Lung microvascular endothelial cell (primary cell): ENCODE measurements around the gene RASSF5. TPM values are rescaled to one million over a fixed set of nuclear protein-coding genes. Genes with fewer than 3 reads are reported as not detected.

Experiments
- DNase-seq, 2 donors: peaks; one replicate each; pipeline versions ENCODE4 v3.0.0 to v3.0.0-alpha.2; 2010; ENCODE audit warnings: low read depth in 2 of 2
- total RNA-seq: library from RNA; depleted of rRNA; stranded (reverse); fragments of >200 nt; gene quantifications from 2 replicates; pipeline ENCODE4 v1.2.1, GENCODE V29; 2014

RASSF5 gene
- total RNA-seq, 1 donor from 2014 or later = under 0.01 TPM

DNA sequence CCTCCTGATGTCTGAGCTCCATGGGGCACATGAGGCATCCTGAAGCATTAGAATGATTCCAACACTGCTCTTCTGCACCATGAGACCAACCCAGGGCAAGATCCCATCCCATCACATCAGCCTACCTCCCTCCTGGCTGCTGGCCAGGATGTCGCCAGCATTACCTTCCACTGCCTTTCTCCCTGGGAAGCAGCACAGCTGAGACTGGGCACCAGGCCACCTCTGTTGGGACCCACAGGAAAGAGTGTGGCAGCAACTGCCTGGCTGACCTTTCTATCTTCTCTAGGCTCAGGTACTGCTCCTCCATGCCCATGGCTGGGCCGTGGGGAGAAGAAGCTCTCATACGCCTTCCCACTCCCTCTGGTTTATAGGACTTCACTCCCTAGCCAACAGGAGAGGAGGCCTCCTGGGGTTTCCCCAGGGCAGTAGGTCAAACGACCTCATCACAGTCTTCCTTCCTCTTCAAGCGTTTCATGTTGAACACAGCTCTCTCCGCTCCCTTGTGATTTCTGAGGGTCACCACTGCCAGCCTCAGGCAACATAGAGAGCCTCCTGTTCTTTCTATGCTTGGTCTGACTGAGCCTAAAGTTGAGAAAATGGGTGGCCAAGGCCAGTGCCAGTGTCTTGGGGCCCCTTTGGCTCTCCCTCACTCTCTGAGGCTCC is 11.1 kb upstream of the RASSF5 start:
- DNase-seq = peak; percentile 24 to 28

DNA sequence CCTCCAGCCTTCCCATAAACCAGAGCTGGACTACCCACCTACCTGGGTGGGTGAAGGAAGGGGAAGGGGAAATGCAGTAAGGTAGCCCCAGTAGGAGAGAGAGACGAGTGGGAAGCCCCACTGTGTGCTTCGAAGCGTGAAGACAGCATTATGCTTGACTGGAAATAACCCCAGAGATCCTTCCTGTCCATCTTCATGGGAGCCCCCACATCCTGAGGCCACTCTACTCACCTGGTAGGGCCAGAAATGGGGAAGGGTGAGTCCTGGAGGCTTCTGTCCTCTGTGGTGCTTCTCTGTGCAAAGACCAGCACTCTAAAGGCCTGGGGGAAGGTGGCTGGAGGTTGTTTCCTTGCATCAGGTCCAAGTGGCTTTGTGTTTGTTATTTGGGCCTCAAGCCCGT is 10.0 kb upstream of the RASSF5 start:
- DNase-seq = no peak

DNA sequence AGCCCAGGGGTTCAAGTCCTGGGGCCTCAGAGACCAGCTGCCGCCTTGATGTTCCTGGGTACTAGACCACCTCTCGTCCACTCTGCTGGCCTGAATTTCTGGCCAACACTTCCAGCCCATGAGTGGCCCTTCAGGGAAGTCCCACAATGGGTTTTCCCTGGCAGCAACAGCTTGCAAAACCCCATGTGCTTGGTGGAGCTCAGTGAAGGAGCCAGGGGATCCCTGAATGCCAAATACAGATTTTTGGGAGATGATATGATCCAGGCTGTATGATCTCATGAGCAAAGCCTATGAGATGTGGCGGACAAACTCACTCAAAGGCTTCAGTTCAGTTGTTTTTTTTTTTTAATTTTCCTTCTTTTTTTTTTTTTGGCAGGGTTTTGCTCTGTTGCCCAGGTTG is 9.6 kb upstream of the RASSF5 start:
- DNase-seq = no peak

DNA sequence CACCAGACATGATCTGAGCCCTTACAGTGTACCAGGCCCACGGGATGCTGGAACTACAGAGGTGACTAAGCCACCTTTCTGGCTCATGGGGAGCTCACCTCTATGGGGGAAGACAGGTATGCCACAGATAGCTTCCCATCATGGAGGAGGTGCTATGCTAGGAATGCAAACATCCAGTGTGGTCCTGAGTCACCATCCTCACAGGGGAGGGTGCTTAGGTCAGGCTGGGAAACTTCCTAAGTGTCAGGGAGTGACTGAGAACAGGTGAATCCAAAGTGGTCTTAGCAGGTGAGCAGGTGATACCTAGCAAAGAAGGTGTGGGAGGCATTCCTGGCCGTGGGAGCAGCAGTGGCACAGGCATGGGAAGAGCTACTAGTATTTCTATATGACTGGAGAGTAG is 8.6 kb upstream of the RASSF5 start:
- no peak for DNase-seq

DNA sequence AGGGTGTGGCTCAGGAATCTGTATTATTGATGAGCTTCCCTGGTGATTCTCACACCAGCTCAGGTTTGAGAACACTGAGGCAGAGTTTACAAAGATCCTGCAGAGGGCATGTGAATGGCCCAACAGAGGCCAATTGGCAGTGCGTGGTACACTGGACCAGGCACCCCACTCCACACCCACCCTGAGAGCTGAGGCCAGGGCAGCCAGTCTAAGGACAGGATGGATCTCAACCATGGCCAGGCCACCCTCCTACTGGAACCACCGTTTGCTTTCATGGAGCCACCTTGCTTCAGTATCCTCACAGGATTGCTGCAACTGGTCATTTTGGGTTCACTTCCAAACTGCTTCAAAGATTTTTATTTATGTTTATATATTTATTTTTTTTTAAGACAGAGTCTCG is 7.3 kb upstream of the RASSF5 start:
- DNase-seq = no peak

DNA sequence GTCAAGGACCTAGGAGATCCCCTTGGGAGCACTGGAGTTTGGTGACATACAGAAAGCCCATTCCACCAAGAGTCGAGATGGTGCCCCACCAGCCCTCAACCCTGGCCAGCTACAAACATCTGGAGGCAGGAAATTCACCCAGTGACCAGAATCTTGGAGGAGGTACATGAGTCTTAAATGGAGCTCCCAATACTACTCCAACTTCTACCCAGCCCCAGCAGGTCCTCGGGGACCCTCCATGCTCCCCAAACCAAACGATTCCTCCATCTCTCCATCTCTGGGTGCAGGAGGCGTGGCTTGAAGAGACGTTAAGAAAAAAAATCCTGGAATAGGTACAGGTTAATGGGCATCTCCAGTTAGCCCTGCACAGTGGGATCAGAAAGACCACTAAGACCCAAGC is 5.5 kb upstream of the RASSF5 start:
- no peak for DNase-seq

DNA sequence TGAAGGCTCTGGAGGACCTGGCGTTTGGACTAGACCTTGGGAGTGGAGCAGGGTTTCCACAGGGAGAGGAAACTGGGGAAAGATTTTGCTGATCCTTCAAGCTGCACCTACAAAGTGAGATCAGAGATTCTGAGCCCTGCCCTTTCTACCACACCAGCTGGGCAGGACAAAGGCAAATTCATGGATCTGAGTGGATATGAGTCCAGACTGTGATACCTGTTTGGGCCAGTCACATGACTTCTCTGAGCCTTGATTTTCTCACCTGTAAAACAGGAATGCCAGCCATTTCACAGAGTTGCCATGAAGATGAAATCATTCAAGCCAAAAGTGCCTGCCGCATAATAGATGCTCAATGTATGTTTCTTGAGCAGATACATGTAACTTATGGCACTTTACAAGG is 4.9 kb upstream of the RASSF5 start:
- DNase-seq = no peak

DNA sequence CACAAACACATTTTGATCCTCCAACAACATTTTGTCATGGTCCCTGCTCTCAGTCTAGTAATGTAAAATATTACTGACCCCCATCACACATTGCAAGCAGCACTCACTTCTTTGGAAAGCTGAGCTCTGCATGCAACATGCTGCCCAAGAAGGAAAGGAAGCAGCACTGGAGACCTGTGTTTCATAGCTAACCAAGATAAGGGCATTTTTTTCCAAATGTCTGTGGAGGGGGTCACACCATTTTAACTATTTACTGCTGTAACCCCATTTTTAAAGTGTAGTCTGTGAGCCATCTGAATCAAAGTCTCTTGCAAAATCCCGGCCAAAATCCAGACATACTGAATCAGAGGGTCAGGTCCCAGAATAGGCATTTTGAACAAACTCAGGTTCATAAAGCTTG is 4.5 kb upstream of the RASSF5 start:
- no peak for DNase-seq

DNA sequence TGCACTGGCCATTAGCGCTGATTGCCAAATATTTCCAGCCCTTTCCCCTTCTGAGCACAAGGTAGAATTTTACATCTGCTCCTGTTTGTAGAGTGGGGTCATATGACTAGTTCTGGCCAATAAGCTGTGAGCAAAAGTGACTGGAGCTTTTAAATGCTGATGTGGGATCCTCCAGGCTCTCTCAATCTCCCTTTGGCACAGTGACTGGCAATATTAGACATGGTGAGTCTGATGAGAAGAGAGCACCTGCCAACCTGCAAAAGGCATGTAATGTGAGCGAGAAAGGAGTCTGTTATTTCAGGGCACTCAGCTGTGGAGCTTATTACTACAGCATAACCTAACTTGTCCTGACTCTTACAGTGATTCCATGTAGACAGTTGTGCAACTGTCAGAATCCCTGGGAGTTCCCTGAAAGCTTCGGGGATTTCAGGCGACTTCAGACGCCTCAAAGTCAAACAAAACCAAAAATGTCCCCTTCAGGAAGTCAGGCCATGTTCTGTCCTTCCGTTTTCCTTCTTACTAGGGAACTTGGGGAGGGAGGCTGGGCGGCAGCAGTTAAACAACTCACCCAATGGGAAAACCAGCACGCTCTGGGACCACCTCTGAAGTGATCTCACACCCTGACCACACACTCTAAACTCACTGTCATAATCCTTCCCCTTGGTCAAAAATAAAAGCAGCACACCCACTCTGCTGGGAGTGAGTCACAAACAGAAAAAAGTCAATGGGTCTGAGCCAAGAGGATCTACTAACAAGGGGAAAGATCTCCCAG is 3.6 kb upstream of the RASSF5 start:
- peak; percentile 58 to 88 for DNase-seq

DNA sequence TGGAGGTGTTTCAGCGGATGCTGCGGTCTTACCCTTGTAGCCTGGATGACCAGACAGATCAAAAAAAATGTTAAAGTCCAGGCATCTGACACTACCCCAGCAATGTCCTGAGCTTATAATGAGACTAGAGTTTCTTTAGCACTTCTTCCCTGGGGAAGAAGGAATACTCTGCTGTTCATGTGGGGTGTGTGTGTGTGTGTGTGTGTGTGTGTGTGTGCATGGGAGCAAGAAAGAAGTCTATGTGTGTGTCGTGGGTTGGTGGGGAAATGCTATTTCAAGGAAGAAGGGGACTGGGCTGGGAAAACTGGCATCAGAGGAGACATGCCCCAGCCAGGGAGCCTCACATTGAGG is 3.0 kb upstream of the RASSF5 start:
- DNase-seq = no peak

DNA sequence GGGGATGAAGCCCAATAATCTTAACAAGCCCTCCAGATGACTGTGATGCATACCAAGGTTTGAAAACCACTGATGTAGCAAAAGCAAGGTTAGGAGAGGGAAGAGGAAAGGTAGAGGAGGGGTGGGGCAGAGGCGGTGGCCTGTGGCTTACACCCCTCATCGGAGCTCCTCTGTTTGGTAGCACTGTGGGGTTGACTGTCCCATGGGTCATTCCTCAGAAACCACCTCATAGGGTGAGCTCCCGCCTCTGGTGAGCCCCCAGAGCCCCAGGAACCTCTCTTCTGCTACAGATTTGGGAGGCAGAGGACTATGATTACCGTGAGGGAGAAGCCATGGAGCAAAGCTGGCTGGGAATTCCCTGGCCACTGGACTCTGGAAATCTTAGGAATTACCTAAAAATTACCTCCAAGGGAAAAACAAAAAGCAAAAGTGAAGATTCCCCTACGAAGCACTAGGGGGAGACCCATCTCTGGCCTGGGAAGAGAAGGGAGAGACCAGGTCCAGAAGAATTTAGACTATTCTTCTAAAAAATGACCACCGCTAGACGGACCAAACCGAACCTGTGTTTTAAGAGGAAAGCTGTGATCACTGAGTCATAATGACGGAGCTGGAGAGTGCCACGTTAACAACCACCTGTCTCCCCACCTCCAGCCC is 1.5 kb upstream of the RASSF5 start:
- DNase-seq = peak; percentile 26 to 30

DNA sequence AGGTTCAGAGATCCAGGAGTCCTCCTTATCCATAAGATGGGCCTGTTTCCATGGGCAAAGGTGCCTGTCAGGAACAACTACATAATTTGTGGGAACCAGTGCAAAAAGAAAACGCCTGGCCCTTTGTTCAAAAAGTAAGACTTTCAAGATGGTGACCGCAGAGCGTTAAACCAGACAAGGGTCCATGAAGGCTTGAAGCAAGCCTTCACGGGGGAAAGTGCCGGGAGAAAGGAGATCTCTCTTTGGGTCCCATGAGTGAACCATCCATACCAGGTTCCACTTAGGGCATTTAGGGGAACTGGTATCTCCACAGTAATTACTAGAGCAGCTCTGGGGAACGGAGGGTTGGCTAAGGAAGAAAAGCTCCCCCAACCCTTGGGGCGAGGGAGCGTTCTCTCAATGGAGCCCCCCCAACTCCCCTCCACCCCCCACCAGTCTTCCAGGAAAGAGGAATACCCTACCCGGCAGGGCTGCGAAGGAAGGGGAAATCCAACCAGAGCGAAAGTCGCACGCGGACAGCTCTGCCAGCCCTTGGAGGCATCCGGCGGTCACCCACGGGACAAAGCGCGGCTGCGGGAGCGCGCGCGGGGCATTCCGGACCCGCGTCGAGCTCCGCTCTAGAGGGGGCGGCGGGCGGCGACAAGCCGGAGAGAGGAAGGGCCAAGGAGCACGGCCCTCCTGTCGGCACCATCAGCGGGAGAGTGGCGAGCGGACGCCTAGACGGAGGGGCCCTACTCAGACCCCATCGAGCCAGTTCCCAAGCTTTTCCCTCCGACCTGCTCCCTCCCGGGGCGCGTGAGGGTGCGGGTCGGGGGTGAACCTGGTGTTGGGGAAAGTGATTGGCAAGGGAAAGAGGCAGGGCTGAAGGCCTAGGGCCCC is 687 bp upstream of the RASSF5 start:
- no peak for DNase-seq

DNA sequence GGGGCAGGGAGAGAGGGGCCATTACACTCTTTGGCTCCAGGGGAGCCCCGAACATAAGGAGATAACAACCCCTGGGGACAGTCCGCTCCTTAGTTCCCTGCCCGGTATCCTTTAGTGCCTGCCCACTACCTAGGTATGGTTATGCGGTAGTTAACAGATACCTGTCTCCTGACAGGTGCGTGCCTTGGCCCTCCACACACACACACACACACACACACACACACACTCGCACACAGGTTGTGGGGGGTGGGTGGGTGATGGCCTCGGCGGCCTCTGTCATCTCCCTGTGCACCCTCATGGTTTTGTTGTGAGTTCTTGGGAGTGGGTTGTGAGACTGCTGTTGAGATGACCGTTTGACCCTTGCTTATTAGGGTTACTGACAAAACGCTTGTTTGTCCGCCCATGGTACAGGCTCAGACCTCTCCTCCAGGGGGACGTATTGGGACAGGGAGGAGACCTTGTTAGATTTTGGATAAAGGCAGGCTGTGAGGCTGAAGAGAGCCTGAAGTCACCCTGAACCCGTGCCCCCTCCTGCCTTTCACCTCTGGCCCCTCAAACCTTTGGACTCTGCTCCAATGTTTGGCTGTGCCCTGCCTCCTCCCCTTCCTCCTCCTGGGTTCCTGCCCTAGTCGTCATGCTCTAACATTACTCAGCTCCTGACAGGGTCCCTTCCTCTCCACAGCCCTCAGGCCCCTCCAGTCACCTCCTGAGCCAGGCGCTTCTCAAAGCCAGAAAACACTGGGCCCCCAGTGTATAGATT is 979 bp downstream of the RASSF5 start:
- no peak for DNase-seq

DNA sequence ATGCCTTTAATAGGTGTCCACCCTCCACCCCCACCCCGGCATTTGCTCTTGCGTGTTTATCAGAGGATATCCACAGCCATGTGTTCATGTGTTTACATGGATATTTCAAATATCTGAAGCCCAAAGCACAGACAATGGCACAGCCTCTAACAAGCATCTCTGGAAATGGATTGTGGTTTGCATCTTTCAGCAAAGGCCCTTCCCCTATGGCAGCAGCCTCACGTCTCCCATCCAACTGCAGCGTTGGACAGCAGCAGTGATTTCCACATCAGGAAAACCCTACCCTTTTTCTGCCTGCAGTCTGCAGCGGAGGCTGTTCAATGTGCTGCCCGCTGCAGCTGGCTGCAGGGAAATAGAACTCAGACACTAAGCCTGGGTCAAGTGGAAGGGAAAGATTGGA is 1.6 kb downstream of the RASSF5 start:
- peak in 1 of 2 donors; percentile 23 for DNase-seq

DNA sequence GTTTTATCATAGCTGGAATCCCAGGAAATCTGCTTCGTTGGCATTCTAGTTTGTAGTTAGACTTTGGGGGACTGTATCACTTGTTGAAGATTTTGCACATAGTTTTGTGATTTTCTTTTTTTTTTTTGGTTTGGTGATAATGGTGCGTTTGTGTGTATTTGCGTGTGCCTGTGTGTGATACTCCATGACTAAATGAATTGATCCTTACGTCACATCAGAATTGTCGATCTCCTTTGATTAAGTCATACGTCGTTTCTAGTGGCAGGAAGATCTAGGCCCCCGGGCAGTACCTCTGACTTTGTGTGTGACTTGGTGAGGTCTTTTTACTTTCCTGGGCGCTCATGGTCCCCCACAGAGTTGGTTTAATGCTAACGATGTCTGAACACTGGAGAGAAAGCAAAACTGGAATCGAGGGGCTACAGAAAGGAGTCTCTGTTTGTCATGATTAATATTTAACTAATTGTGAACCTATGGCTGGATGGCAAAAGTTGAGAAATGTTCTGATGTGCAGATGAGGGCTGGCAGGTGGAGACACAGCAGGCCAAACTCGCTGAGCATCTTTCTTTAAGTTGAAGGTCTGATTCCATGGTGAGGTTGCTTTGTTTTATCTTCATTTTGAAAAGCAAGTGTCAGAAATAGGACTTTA is 2.4 kb downstream of the RASSF5 start:
- no peak for DNase-seq

DNA sequence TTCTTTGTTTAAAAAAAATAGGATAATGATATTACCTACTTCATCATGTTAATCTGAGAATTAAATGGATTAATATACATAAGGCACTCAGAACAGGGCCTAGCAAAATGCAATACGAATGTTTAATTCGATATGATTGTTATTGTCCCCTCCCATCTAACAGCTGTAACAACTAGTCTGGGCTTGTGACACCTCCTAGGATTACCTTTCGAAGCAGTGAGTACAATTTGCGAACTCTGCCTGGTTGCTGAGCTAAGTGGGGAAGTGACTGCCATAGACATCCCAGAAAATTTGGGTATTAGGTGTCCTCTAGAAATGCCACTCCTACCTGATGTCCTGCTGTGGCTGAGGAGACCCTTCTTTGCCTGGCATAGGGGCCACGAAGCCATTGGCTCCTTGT is 3.0 kb downstream of the RASSF5 start:
- DNase-seq = no peak

DNA sequence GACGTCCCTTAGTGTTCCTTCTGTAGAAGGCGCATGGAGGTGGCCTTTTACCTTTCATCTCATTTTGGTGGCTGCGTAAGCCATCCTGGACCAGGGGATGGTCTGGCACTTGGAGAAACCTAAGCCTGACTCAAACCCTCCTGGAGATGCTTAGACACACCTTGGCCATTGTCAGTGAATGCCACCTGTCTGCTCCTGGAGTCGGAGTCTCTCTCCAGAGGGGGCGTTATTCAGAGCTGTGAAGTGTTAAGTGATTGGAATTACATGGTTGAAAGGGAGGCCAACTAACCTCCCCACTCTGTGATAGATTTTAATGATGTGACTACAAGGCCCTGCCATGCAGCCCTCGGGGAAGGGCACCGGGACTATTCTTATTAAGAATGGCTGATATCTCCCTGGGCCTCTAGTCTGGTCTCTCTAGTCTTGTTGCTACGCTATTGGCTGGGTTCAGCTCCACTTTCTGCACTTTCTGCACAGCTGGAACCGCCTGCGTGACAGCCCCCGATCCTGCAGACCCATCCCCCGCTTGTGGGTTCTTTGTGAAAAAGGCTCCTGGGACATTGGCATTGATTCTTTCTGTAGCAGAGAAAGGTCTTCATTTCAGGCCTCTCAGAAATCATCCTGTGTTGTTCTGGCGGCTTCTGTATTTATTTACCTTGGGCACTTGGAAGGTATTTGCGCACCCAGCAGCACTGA is 4.2 kb downstream of the RASSF5 start:
- DNase-seq = no peak

DNA sequence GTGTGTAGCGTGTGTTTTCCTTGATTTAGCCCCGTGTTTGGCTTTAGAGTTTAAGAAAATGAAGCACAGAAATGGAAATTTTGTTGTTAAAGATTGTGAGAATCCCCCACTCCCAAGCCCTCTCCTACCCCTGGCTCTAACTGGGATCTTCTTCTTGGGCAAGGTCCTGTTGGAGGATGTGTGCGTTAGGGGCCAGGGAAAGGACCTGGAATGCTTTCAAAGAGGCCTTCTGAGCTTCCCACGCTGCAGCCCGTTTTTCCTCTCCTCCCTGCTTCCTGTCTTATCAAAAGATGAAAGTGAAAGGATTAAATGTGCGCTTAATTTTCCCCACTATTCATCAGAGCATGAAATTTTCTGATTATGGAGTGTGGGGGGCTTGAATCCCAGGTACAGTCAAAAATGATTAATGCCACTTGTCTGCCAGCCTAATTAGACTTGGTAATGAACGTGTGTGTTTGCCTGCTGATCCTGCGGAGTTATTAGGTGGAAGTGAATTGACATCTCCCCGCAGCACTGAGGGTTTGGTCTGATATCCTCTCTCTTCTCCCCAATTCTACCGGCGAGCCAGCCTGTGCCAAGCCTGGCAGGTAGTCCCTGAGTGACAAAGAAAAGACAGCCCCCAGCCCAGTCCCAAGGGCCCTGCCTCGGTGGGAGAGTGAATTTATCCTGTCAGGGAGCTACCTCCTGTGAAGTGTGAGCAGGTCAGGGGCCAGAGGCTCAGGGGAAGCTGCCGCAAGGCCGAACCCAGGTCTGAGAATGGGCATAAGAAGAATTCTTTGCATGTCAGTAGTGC is 4.9 kb downstream of the RASSF5 start:
- DNase-seq = no peak

DNA sequence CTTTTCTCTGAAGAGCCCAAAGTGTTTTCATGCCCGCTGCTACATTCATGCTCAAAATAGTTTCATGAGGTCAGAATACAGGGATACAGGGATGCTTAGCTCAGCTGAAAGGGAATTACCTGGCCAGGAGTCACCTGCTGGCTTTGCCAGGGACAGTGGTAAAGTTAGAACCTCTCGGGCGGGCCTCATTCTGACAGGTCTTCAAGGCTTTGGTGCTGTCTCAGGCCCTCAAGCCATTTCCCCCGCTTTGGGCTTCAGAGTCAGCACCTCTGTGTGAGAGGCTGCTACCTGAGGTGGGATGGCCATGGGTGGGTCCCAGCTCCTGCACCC is 5.5 kb downstream of the RASSF5 start:
- no peak for DNase-seq
